Fibroblast of lung (primary cell): Measurements from ENCODE around the gene PSMA5. TPM values are rescaled to one million over a fixed set of nuclear protein-coding genes. Genes with fewer than 3 reads are reported as not detected.

ENCODE experiments used
- DNase-seq, 2 donors: peaks; one replicate each; pipeline versions ENCODE4 v3.0.0 to v3.0.0-alpha.2; 2010; ENCODE audit warnings: low read depth in 2 of 2
- H2AFZ ChIP-seq: 2 replicates; pipeline ENCODE4 v1.5.1; 2012; ENCODE audit warnings: low read length, control low read depth, inconsistent platforms
- H3K27ac ChIP-seq: 2 replicates; pipeline ENCODE4 v1.5.1; 2011; ENCODE audit warnings: low read length, control low read depth; ENCODE audit not compliant: insufficient read depth
- H3K27me3 ChIP-seq: 2 replicates; pipeline ENCODE4 v1.5.1; 2011; ENCODE audit warnings: mild to moderate bottlenecking, low read length; ENCODE audit not compliant: control insufficient read depth, insufficient read depth
- H3K36me3 ChIP-seq: 2 replicates; pipeline ENCODE4 v1.5.1; 2011; ENCODE audit warnings: low read length; ENCODE audit not compliant: control insufficient read depth, insufficient read depth
- H3K4me1 ChIP-seq: 2 replicates; pipeline ENCODE4 v1.5.1; 2011; ENCODE audit warnings: low read length; ENCODE audit not compliant: control insufficient read depth, insufficient read depth; ENCODE audit errors: extremely low read depth
- H3K4me2 ChIP-seq: 2 replicates; pipeline ENCODE4 v1.5.1; 2011; ENCODE audit warnings: low read length, control low read depth; ENCODE audit not compliant: insufficient read depth; ENCODE audit errors: extremely low read depth
- H3K4me3 ChIP-seq, 4 experiments: fragments of 200-600 bp in 1 of 4; sonication (generic) in 1 of 4; replicated peaks in 1 of 4; 2 replicates each; pipeline ENCODE4 v1.5.1; 2011 to 2016; ENCODE audit warnings: low read length in 4 of 4, low read depth in 3 of 4, mild to moderate bottlenecking in 3 of 4, control low read depth in 2 of 4, inconsistent platforms in 1 of 4, mixed read lengths in 1 of 4; ENCODE audit not compliant: insufficient read depth in 1 of 4; ENCODE audit errors: control extremely low read depth in 1 of 4
- H3K79me2 ChIP-seq: 2 replicates; pipeline ENCODE4 v1.5.1; 2012; ENCODE audit warnings: mild to moderate bottlenecking, low read length, inconsistent platforms; ENCODE audit not compliant: control insufficient read depth, insufficient read depth
- H3K9ac ChIP-seq: 2 replicates; pipeline ENCODE4 v1.5.1; 2011; ENCODE audit warnings: mild to moderate bottlenecking, low read length, control low read depth; ENCODE audit not compliant: insufficient read depth
- H3K9me3 ChIP-seq: 2 replicates; pipeline ENCODE4 v1.5.1; 2012; ENCODE audit warnings: low read depth, low read length; ENCODE audit not compliant: control insufficient read depth, insufficient read depth
- H4K20me1 ChIP-seq: 2 replicates; pipeline ENCODE4 v1.5.1; 2011; ENCODE audit warnings: low read length; ENCODE audit not compliant: control insufficient read depth, insufficient read depth; ENCODE audit errors: extremely low read depth
- CTCF ChIP-seq, 2 donors: IDR thresholded peaks in 1 of 2; conservative IDR thresholded peaks in 1 of 2; 1 replicate in 1 of 2; 2 replicates in 1 of 2; pipeline ENCODE4 v1.5.1; 2011 to 2012; ENCODE audit warnings: low read length in 2 of 2, control low read depth in 1 of 2, inconsistent platforms in 1 of 2, low read depth in 1 of 2, mild to moderate bottlenecking in 1 of 2
- EZH2 ChIP-seq: IDR thresholded peaks from 2 replicates; pipeline ENCODE4 v1.5.1; 2012; ENCODE audit warnings: low read length, control low read depth, mild to moderate bottlenecking; ENCODE audit errors: missing control alignments
- polyA plus RNA-seq, 2 donors: library from polyadenylated mRNA; depleted of rRNA in 1 of 2; stranded (reverse) in 1 of 2; unstranded in 1 of 2; fragments of >200 nt; gene quantifications; 2 replicates each; pipeline ENCODE4 v1.2.1, GENCODE V29; 2011 to 2012; ENCODE audit warnings: missing spikeins in 1 of 2
- total RNA-seq: library from RNA; depleted of rRNA; stranded (reverse); fragments of >200 nt; gene quantifications from 2 replicates; pipeline ENCODE4 v1.2.1, GENCODE V29; 2014

PSMA5 gene
- total and polyA plus RNA-seq, 2 donors (not counting 1 experiment from before 2014, with no cell fraction given): 41.0 to 145 TPM

- Histone ChIP-seq H3K9me3 (no peaks in the 10 kb centered on the region), H3K4me3 (no peak overlapping the region), H4K20me1 (no peaks in the 10 kb centered on the region), H3K36me3 (no peaks in the 10 kb centered on the region), H3K9ac (no peak overlapping the region), H3K27ac (no peak overlapping the region), H2AFZ (no peak overlapping the region), H3K4me2 (no peak overlapping the region), H3K27me3 (no peaks in the 10 kb centered on the region), H3K79me2 (no peaks in the 10 kb centered on the region), H3K4me1 (peaks cover 2% of the 10 kb centered on the region)
- TF ChIP-seq EZH2 (no peak), CTCF (conservative IDR thresholded peaks at IDR 0.05 in 1 of 2, IDR thresholded peaks at IDR 0.05 in 1 of 2; ENCODE audit: low read depth in 1 of 2, low read length in 2 of 2) (no peak)
- no peak for DNase-seq
These were observed 44.7 kb downstream of the PSMA5 start for GRCh38 chr1:109381573-109381972.

- Histone ChIP-seq H3K4me1 (peaks cover 2% of the 10 kb centered on the region), H3K36me3 (no peaks in the 10 kb centered on the region), H3K27ac (no peak overlapping the region), H3K4me3 (no peak overlapping the region), H3K4me2 (no peak overlapping the region), H2AFZ (no peak overlapping the region), H4K20me1 (no peaks in the 10 kb centered on the region), H3K9me3 (no peaks in the 10 kb centered on the region), H3K27me3 (no peaks in the 10 kb centered on the region), H3K79me2 (no peaks in the 10 kb centered on the region), H3K9ac (no peak overlapping the region)
- TF ChIP-seq CTCF (conservative IDR thresholded peaks at IDR 0.05 in 1 of 2, IDR thresholded peaks at IDR 0.05 in 1 of 2; ENCODE audit: low read depth in 1 of 2, low read length in 2 of 2) (no peak), EZH2 (no peak)
- DNase-seq: no peak
These were observed 46.3 kb downstream of the PSMA5 start for GRCh38 chr1:109379907-109380306.

- TF ChIP-seq CTCF (conservative IDR thresholded peaks at IDR 0.05 in 1 of 2, IDR thresholded peaks at IDR 0.05 in 1 of 2; ENCODE audit: low read depth in 1 of 2, low read length in 2 of 2) (no peak), EZH2 (no peak)
- no peak overlapping the region for H3K4me2 ChIP-seq
- no peaks in the 10 kb centered on the region for H3K9me3 ChIP-seq
- H3K4me1 ChIP-seq: peaks cover 2% of the 10 kb centered on the region
- no peak overlapping the region for H3K9ac ChIP-seq
- H3K4me3 ChIP-seq: no peak overlapping the region
- peak in 1 of 2 donors; percentile 64 for DNase-seq
- H2AFZ ChIP-seq: no peak overlapping the region
- H3K36me3 ChIP-seq: no peaks in the 10 kb centered on the region
- no peaks in the 10 kb centered on the region for H3K27me3 ChIP-seq
- no peaks in the 10 kb centered on the region for H4K20me1 ChIP-seq
- H3K27ac ChIP-seq: no peak overlapping the region
- no peaks in the 10 kb centered on the region for H3K79me2 ChIP-seq
These were observed 46.8 kb downstream of the PSMA5 start for GRCh38 chr1:109379422-109379821.
